ENCODE data around the gene OR8B4. TPM values are rescaled to one million over a fixed set of nuclear protein-coding genes. Genes with fewer than 3 reads are reported as not detected.

Gene OR8B4
- total RNA-seq, 4 donors from 2014 or later: not detected

DNA sequence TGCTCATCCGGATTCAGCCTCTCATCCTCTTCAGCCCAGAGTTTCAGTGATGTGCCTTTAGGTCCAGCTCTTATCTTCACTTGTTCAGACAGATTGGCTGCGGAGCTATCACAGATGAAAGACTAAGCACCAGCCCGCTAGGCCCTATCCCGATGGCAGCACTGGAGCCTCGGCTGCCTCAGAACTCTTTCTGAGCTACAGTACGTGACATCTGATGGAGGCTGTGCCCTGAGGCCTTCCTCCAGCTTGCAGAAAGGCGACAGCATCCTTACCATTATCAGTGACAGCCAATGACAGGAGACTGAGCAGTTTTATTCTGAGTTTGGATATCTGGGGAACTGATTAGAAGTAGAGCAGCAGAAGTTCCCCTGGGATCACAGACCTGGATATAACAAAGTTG is 16.8 kb upstream of the OR8B4 start:
- Histone ChIP-seq H3K27ac (no peak overlapping the region), H3K4me3 (no peak overlapping the region), H3K9me3 (no peaks in the 10 kb centered on the region), H3K36me3 (no peaks in the 10 kb centered on the region), H3K27me3 (peaks cover 5% of the 10 kb centered on the region), H3K4me1 (no peaks in the 10 kb centered on the region)
- WGBS, 2 donors (ENCODE audit: low coverage in 1 of 2): 88% methylated on average over 4 of the region's 7 CpGs; no CpG with 5 or more reads in 1 of the 2 donors
- ATAC-seq: no peak
- TF ChIP-seq POLR2AphosphoS5 (IDR thresholded peaks at IDR 0.05) (no peak), EP300 (IDR thresholded peaks at IDR 0.05) (no peak), POLR2A (IDR thresholded peaks at IDR 0.05) (no peak)
- TF ChIP-seq, protein P1, sequence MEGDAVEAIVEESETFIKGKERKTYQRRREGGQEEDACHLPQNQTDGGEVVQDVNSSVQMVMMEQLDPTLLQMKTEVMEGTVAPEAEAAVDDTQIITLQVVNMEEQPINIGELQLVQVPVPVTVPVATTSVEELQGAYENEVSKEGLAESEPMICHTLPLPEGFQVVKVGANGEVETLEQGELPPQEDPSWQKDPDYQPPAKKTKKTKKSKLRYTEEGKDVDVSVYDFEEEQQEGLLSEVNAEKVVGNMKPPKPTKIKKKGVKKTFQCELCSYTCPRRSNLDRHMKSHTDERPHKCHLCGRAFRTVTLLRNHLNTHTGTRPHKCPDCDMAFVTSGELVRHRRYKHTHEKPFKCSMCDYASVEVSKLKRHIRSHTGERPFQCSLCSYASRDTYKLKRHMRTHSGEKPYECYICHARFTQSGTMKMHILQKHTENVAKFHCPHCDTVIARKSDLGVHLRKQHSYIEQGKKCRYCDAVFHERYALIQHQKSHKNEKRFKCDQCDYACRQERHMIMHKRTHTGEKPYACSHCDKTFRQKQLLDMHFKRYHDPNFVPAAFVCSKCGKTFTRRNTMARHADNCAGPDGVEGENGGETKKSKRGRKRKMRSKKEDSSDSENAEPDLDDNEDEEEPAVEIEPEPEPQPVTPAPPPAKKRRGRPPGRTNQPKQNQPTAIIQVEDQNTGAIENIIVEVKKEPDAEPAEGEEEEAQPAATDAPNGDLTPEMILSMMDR (IDR thresholded peaks at IDR 0.05): no peak

DNA sequence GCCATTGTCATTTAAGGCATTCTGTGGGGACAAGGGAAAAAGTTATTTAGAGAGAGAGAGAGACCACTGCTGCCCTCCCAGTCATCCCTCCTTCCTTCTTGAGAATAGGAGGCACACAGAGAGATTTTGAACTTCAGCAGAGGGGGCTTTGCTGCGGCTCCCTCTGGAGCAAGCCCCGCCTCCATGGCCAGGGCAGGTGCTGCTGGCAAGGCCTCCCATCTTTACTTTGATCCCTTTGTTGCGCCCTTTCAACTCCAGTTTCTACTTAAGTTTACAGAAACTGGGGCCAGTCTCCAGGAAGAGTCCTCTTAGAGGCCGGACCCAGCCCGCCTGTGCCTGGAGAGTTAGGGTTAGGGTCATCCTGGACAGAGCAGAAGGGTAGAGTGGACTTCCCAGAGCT is 16.4 kb upstream of the OR8B4 start:
- 50% methylated on average over 1 of the region's 5 CpGs; no CpG with 5 or more reads in 1 of the 2 donors for WGBS, 2 donors (ENCODE audit: low coverage in 1 of 2)

DNA sequence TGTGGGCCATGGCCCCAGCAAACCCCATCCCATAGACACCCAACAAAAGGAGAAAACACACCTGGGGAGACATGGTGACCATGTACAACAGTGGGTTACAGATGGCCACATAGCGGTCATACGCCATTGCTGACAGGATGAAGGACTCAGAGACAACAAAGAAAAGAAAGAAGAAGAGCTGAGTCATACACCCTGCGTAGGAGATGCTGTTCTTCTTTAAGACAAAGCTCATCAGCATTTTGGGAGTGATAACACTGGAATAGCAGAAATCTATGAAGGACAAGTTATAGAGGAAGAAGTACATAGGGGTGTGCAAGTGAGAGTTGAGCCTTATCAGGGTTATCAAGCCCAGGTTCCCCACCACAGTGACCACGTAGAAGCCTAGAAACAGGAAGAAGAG is 15.9 kb upstream of the OR8B4 start:
- WGBS, 2 donors (ENCODE audit: low coverage in 1 of 2): 73 to 83% methylated on average over 3 to 4 of the region's 4 CpGs
- H3K4me3 ChIP-seq: no peak overlapping the region
- no peak for ATAC-seq

More for the DNA sequence above, 16.4 kb upstream of the OR8B4 start:
- no peaks in the 10 kb centered on the region for H3K36me3 ChIP-seq
- peaks cover 5% of the 10 kb centered on the region for H3K27me3 ChIP-seq
- no peak overlapping the region for H3K27ac ChIP-seq
- no peaks in the 10 kb centered on the region for H3K4me1 ChIP-seq
- TF ChIP-seq POLR2A (IDR thresholded peaks at IDR 0.05) (no peak), EP300 (IDR thresholded peaks at IDR 0.05) (no peak), POLR2AphosphoS5 (IDR thresholded peaks at IDR 0.05) (no peak)
- TF ChIP-seq, protein P1 (IDR thresholded peaks at IDR 0.05): no peak
- no peaks in the 10 kb centered on the region for H3K9me3 ChIP-seq
- H3K4me3 ChIP-seq: no peak overlapping the region
- ATAC-seq: no peak

DNA sequence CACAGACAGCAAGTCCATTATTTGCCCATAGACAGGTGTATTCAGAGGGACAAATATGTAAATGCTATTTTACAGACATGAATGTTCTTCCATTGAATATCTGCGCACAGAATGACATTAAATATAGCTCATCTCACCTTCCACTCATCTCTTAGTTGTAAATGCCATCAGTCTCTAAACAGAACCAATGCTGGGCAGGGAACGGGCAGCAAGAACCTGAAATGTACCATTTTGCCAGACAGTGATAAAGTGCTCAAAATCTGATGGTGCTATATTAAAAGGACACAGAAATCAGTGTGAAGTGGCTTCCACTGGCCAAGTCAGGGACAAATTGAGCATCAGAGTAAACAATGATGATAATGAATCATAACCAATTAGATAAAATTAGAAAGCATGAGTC is 10.0 kb upstream of the OR8B4 start:
- peaks cover 0 to 10% (median 0%) of the 10 kb centered on the region in 3 donors for H3K9me3 ChIP-seq
- H3K4me3 ChIP-seq: no peak overlapping the region
- no peaks in the 10 kb centered on the region for H3K36me3 ChIP-seq
- TF ChIP-seq EP300 (IDR thresholded peaks at IDR 0.05): no peak
- TF ChIP-seq POLR2A (IDR thresholded peaks at IDR 0.05): no peak
- no peak for TF ChIP-seq POLR2AphosphoS5 (IDR thresholded peaks at IDR 0.05)
- TF ChIP-seq, protein P1 (IDR thresholded peaks at IDR 0.05): no peak
- no peak overlapping the region for H3K27ac ChIP-seq
- 42 to 91% methylated on average over 1 to 2 of the region's 2 CpGs for WGBS, 2 donors (ENCODE audit: low coverage in 1 of 2)
- no peaks in the 10 kb centered on the region for H3K4me1 ChIP-seq
- no peaks in the 10 kb centered on the region for H3K27me3 ChIP-seq
- no peak for ATAC-seq

More for the DNA sequence above, 15.9 kb upstream of the OR8B4 start:
- Histone ChIP-seq H3K4me1 (no peaks in the 10 kb centered on the region), H3K27ac (no peak overlapping the region), H3K27me3 (peaks cover 5% of the 10 kb centered on the region), H3K9me3 (no peaks in the 10 kb centered on the region), H3K36me3 (no peaks in the 10 kb centered on the region)
- TF ChIP-seq EP300 (IDR thresholded peaks at IDR 0.05) (no peak), POLR2AphosphoS5 (IDR thresholded peaks at IDR 0.05) (no peak), POLR2A (IDR thresholded peaks at IDR 0.05) (no peak)
- TF ChIP-seq, protein P1 (IDR thresholded peaks at IDR 0.05): no peak

DNA sequence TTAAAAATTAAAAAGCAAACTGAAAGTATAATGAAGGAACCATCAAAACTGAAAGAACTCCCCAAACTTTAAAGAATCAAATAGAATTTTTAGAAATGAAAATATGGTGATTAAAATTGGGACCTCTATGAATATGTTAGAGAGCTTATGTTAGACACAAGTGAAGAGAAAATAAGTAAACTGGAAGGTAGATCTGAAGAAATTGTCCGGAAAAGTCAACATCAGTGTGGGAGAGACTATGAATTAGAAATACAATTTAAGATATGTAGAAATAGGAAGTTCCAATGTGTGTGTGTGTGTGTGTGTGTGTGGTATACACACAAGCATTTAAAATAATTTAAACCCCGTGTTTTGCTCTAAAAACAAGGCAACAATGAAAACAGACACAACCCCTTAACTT is 4.9 kb upstream of the OR8B4 start:
- Histone ChIP-seq H3K27ac (no peak overlapping the region), H3K27me3 (no peaks in the 10 kb centered on the region), H3K4me1 (no peaks in the 10 kb centered on the region), H3K4me3 (no peak overlapping the region), H3K36me3 (no peaks in the 10 kb centered on the region), H3K9me3 (peaks cover 0 to 13% (median 0%) of the 10 kb centered on the region in 3 donors)
- ATAC-seq: no peak
- 70 to 81% methylated on average over 2 of the region's 2 CpGs for WGBS, 2 donors (ENCODE audit: low coverage in 1 of 2)
- TF ChIP-seq POLR2AphosphoS5 (IDR thresholded peaks at IDR 0.05) (no peak), POLR2A (IDR thresholded peaks at IDR 0.05) (no peak), EP300 (IDR thresholded peaks at IDR 0.05) (no peak)
- TF ChIP-seq, protein P1 (IDR thresholded peaks at IDR 0.05): no peak
